ENCODE measurements around the gene ANXA2R.
"Not testable (repeated sequence)": the region's sequence is repeated elsewhere in the genome, so short reads cannot be mapped to it uniquely, and the experiment has no call there.

Gene ANXA2R, protein sequence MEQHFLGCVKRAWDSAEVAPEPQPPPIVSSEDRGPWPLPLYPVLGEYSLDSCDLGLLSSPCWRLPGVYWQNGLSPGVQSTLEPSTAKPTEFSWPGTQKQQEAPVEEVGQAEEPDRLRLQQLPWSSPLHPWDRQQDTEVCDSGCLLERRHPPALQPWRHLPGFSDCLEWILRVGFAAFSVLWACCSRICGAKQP

DNA sequence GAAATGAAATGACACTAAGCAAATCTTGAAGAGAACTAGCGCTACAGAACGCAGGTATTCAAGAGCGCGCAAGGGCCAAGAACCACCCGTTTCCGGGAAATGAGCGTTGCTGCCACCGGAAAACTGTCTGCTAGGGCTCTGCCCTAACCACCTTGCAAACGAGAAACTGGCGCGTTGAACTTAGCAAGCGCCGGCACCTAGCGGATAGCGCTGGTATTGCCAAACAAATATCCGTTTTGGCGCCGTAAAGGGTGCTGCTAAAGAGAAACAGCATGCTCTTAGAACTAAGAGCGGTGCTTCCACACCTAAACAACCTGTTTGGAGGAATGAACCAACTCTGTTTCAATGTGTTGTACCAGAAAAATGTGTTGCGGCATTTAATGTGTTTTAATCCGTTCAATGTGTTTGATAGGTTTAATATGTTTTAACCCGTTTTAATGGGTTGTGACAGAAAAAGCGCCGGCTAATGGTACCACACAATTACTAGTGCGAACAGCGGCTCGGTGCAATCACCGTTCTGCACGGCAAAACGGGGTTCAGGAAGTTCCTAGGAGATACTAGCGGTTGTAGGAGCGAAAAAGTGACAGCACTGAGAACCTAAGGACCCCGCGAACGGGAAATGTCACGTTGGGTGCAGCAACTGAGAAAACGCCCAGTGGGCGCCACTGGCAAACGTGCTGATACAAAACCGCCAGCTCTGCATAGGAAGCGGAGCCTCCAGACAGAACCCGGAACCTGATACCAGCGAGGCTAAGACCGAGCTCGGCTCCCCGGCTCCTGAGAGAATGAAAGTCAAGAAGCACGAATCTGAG lies at the start of gene ANXA2R:
TSS of gene ANXA2R (minus strand) at position 33 of the 812 bp plus-strand sequence. CDS start 273 bp downstream, outside the sequence.
- DNase-seq, result peak; percentile 92

DNA sequence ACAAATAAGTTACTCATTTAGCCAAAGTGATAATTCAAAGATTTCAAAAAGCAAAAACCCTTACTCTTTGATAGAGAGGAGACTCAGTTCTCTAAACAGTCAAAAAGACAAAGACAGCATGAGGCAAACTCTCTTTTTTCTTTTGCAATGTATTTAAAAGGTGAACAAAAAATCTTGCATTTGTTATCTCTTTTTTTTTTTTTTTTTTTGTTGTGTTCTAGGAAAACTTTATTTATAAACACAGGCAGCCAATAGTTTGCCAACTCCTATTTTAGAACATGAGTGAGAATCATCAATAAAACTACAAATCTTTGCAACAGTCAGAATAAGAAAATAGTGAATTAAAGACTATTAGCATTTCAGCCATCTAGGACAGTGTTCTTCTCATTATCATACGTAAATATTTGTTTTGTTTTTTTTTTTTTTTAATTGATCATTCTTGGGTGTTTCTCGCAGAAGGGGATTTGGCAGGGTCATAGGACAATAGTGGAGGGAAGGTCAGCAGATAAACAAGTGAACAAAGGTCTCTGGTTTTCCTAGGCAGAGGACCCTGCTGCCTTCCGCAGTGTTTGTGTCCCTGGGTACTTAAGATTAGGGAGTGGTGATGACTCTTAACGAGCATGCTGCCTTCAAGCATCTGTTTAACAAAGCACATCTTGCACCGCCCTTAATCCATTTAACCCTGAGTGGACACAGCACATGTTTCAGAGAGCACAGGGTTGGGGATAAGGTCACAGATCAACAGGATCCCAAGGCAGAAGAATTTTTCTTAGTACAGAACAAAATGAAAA lies 46.2 kb upstream of the ANXA2R start:
- not testable (repeated sequence) for DNase-seq

DNA sequence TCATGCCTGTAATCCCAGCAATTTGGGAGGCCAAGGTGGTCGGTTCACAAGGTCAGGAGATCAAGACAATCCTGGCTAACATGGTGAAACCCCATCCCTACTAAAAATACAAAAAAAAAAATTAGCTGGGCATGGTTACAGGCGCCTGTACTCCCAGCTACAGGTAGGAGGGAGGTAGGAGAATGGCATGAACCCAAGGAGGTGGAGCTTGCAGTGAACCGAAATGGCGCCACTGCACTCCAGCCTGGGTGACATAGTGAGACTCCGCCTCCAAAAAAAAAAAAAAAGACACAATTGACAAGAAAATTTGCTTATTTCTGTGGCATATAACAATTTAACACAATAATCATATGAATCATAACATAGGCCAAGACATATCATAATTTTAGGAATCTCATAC lies 45.3 kb upstream of the ANXA2R start:
- DNase-seq, result no peak

DNA sequence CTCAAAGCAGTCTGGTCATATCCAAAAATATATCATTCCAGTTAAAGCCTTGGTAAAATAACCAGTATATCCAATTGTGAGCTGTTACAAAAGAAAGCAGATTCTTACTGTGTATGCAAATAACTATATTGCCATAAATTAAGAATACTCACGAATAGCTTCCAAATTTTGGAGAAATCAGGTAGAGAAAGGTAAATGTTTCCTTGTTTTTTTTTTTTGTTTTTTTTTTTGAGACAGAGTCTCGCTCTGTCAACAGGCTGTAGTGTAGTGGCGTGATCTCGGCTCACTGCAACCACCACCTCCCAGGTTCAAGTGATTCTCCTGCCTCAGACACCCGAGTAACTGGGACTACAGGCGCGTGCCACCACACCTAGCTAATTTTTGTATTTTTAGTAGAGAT lies 44.3 kb upstream of the ANXA2R start:
- DNase-seq, result not testable (repeated sequence)

DNA sequence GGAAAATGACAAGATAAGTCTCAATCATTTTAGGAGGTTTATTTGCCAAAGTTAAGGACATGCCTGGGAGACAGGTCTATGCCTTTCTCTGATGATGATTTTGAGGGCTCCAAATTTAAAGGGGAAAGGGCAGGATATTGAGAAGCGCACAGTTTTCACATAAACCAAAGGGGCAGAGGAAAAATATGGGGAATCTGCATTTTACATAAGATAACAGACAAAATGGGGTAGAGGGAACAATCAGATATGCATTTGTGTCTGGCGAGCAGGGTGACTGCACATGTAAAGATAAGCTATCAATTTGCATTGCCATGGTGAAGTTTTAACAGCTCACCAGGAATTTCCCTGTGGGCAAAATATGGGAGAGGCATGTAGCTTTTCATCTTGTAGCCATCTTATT lies 41.2 kb upstream of the ANXA2R start:
- DNase-seq, result not testable (repeated sequence)

DNA sequence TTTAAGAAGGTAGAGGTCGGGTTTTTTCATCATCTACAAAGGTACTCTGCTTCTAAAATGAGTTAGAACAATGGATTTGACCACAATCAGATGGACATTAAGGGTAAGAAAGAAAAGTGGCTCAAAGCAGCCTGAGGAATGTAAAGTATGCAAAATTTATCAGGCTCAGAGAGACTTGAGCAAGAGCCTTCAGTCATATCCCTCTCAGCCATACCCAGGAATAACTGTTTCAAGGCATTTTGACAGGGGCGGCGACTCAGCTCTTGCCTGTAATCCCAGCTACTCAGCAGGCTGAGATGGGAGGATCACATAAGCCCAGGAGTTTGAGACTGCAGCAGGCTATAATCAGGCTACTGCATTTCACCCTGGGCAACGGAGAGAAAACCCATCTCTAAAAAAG lies 38.8 kb upstream of the ANXA2R start:
- DNase-seq, result no peak

DNA sequence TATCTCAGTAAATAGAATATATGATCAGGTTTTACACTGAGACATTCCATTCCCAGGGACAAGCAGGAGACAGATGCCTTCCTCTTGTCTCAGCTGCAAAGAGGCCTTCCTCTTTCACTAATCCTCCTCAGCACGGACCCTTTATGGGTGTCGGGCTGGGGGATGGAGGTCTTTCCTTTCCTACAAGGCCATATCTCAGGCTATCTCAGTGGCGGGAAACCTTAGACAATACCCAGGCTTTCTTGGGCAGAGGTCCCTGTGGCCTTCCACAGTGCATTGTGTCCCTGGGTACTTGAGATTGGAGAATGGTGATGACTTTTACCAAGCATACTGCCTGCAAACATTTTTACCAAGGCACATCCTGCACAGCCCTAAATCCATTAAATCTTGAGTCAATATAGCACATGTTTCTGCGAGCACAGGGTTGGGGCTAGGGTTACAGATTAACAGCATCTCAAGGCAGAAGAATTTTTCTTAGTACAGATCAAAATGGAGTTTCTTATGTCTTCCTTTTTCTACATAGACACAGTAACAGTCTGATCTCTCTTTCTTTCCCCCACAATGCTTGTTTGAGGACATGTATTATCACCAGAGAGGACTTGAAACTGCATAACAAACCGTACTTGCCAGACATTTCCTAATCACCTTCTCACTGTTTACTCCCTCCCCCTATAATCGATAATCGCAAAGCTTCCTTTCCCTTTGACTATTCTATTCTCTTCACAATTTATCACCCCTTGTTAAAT lies 37.5 kb upstream of the ANXA2R start:
- DNase-seq, result not testable (repeated sequence)

DNA sequence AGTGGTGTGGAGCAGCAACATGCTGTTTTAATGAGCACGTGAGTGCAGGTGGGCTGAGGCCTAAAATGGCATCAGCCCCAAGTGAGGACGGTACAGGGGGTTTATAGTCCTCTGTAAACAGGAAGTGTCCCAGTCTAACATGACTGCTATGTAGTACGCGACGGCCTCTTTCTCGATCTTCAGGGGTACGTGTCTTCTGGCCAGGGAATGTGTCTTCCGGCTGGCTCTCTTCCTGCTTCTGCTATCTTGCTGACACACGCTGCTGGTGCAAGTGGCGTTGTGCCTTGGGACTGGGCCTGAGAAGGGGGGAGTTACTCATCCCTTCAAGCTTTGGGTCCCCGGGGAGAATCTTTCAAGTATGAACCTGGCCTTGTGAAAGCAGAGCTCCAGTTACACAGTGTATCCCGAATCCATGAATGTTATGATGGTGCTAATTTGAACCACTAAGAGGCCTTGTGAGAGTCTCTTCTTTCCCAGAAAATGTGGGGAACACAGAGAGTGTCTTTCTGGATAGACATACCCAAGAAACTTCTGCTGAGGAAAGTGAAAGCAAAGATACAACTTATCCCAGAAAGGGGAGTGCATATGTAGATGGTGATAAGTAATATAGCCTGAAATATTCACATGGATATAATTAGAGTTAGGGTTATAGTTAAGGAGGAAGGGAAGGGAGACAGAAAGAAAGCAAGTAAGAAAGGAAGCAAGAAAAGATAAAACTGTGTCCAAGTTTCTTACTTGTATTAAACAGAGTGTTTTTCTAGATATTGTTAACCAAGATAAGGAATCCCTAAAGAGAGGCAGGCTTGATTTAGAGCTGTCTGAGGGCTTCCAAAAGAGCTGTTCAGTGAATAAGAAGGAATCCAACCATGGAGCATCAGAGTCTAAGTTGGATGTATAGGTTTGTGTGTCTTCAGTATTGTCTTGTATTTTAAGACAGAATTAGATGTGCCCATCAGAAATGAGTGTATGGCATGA lies 35.5 kb upstream of the ANXA2R start:
- no peak for DNase-seq

DNA sequence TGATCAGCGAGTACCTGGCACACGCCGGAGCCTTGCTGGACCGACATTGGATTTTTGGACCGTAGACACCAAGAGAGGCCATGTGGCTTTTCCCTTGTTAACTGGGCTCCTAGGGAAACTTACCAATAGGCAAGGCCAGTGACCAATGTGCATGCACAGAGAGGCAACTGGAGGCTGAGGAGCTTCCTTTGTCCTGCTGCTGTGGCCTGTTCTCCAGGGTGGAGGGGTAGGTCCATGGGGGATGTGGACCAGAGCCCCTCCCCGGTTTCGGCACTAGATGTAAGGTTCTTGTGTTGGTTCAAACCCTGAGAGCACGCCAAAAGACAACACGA lies 34.8 kb upstream of the ANXA2R start:
- DNase-seq, result no peak

DNA sequence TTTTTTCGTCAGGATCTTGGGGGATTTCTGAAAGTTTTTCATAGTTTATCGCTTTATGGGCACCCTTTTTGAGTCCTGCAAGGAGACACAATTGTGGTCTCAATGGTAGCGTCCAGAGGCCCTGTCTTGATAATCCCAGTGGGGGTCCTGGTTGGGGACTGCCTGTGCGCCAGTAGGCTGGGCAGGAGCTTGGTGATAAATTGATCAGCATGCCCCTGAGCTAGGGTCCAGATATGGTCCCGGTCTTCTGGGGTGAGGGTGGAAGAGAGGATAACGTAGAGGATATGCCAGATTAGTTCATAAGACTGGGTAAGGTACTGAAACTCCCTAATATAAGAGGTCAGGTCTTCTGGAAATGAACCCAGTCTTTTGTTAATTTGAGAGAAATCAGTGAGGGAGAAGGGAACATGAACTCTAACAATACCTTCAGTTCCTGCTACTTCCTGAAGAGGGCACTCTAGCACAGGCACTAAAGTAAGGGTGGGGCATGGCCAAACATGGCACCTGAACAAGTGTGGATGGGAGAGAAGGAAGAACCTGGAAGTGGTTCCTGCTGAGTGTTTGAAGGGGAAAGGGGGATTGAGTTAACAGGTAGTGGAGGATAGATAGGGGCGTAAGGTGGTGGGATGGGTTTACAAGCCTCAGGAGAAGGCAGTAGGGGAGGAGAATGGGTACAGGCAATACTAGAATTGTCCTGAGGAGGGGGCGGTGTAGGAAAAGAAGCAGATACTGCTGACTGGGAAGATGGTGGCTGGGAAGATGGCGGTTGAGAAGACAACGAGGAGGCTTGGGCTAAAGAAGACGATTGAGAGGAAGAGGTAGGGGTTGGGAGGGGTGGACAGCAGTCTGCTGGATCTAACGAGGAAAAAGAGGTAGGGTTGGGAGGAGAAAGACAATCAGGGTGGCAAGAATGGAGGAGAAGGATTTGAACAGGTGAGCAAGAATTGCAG lies 33.8 kb upstream of the ANXA2R start:
- no peak for DNase-seq

DNA sequence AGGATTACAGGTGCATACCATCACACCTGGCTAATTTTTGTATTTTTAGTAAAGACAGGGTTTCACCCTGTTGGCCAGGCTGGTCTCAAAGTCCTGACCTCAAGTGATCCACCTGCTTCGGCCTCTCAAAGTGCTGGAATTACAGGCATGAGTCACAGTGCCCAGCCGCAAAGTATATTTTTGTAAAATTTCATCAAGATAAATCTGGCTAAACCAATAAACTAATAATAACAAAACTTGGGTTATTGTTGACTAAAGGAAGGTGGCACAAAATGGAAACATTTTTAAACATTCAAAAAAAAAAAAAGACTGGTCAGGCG lies 29.2 kb upstream of the ANXA2R start:
- not testable (repeated sequence) for DNase-seq

DNA sequence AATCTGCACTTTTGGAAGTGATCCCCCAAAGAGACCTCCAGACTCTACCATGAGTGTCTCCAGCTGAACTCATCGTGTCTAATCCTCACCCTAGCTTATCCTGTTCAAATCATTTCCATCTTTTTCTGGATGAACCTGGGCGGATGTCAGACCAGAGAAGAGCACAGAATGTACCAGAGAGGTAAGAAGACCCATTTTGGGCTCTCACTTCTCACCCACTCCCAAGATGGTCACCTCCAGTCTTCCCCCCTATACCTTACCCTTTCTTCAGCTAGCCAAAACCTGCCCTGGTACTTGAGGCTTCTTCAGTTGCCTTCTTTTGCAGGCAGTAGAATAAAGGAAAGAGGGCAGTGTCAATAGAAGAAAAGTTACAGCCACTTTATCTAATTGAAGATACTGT lies 27.9 kb upstream of the ANXA2R start:
- no peak for DNase-seq

DNA sequence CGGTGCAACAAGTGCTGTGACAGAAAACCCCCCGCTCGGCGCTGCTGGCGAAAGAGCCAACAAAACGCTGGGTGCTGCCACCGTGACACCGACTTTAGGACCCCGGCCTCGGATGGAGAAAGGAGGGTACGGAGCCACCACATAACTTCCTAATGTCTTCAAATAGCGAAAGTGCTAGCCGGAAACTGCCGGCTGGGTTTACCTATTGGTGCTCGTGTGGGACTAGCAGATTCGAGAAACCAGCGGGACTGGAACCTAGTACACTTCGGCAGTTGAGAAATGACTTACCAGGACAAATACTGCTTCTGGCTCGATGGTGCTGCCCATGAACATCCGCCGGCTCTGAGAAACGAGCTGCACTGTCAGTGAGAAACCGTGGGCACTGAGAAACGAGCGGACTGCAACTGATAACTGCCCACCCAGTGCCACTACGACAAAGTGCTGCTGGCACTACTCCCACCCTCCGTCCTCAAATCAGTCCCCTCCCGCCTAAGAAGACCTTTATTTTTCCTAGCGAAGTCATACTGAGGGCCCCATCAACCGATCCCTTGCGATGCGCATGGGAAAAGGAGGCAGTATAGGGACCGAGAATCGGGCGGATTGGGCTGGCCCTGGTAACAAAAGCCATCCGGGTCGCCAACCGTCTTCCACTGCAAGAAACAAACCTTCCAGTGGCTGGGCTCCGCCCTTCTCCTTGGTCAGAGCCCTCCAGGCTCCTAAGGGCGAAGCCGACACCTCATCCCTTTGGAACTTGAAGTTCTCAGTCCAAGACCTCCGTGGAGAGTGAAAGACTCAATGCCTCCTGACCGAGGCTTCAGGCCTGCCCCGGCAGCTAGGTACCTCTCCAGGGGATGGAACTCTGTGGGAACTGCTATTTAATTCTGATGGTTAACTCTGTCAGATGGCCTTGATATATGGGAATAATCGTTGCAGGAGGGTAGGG lies 27.0 kb upstream of the ANXA2R start:
- DNase-seq, result peak; percentile 70

DNA sequence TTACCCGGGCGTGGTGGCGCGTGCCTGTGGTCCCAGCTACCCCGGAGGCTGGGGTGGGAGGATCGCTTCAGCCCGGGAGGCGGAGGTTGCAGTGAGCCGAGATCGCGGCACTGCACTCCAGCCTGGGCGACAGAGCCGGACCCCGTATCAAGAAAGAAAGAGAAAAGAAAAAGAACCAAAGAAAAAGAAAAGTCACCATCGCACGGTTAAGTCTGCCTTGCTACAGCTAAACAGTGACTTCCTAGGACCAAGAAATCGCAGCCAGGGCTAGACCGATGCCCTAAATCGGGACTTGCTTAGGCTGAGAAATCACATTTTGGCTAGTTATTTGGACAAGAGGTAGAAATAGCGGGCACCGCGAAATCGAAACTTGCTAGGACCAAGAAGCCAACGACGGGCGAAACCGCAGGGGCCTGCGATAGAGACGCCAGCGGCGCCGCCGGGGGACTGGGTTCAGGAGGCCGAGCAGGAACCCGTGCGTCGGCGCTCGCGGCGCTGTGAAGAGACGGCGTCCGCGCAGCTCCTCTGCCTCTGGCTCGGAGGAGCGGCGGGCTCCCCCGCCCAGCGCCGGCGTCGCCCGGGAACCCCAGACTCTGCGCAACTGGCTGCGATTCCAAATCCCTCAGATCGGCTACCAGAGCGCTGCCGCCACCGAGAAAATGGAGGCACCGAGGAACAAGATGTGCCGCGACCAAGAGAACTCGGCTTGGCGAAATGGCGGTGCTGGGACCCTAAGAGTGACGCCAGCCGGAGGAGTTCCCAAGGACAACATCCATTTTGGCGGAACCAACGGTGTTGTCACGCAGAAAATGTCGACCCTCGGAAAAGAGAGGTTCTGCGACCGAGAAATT lies 26.1 kb upstream of the ANXA2R start:
- no peak for DNase-seq

DNA sequence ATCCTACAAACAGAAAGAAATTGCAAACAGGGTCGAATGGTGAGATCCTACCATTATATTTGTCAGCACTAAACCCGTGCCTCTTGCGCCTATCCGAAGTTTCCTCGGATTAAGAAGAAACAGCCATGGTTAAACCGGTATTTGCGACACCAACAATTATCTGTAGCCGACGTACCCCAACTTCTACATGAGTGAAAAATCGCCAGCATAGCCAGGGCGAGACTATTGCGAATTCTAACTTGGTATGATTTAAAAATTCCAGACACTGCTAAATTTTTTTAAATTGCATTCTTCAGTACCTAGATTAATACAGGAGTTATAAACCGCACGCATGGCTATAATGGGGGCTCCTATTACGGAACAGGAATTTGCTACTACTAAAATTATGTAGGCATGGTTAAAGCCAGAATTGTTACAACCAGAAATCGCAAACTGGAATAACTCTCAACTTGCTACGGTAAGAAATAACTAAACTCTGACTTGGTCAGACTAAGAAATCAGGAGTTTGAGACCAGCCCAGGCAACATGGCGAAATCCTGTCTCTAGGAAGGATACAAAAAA lies 25.3 kb upstream of the ANXA2R start:
- DNase-seq, result no peak

DNA sequence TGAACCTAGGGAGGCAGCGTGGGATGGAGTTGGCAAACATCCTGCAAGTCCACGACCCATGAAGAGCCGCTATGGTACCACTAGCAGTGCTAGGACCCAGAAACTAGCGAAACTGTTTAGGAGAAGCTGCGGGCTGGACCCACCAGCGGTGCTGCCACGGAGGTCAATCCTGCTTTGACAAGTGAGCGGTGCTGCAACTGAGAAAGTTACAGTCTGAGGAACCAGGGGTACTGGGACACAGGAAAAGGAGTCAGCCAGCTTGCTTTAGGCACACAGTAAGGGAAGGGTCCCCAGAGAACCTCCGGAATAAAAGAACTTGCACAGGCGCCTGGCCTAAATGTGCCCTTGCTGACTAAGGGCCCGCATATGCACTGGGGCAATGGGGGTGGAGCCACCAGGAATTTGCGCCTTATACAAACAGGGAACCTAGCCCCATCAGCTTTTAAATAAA lies 23.6 kb upstream of the ANXA2R start:
- DNase-seq, result no peak

DNA sequence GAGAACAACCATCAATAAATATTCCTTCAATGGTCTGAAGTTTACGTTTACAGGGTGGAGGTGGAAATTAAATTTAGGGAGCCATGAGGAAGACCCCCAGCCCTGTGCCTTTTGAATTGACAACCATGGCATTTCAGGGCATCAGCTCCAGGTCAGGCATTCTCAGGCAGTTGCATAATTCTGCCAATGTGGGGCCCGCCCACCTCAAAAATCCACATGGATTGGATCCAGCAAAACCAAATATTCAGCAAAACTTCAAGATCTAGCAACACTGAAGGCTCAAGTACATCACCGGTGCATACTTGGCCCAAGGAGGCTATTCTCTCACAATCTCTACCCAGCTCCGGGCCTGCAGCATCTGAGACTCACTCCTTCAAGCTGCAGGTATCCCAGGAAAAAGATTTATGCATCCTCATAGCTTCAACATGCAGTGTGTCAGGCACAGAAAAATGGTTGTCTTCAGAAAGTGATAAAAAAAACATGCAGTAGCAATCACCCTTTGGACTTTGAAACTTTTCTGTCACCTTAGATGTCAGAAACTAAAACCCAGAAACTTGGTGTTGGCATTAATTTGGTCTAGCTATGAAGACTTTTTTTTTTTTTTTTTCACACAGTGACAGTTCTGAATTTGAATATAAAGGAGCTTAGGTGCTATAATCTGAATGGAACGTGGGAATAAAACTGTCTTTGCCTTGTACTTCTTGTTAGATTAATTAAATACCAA lies 21.4 kb upstream of the ANXA2R start:
- no peak for DNase-seq

DNA sequence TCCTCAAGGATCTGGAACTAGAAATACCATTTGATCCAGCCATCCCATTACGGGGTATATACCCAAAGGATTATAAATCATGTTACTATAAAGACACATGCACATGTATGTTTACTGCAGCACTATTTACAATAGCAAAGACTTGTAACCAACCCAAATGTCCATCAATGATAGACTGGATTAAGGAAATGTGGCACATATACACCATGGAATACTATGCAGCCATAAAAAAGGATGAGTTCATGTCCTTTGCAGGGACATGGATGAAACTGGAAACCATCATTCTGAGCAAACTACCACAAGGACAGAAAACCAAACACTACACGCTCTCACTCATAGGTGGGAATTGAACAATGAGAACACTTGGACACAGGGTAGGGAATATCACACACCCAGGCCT lies 19.9 kb upstream of the ANXA2R start:
- not testable (repeated sequence) for DNase-seq

Measured in NCI-H1048 (cell line).